Thyroid gland (tissue), 4 donors: Measurements from ENCODE around the gene GPR3.

Experiments
- POLR2A ChIP-seq, 2 donors: fragments of 450-650 bp; IDR thresholded peaks; one replicate each; pipeline ENCODE4 v1.6.1; 2017; ENCODE audit warnings: antibody characterized with exemption in 2 of 2, mild to moderate bottlenecking in 2 of 2, moderate library complexity in 1 of 2
- TF ChIP-seq, protein P1 (sequence below), 6 experiments: fragments of 200-600 bp in 3 of 6; fragments of 450-650 bp in 3 of 6; sonication (generic) in 3 of 6; IDR thresholded peaks; one replicate each; pipeline ENCODE4 v1.5.1; 2016 to 2019; ENCODE audit warnings: antibody characterized with exemption in 6 of 6, mild to moderate bottlenecking in 2 of 6, inconsistent platforms in 1 of 6, moderate library complexity in 1 of 6

GRCh38 chr1:27366411-27367159 lies 25.8 kb upstream of the GPR3 start, which contains the start of gene MAP3K6:
- TF ChIP-seq, protein P1, sequence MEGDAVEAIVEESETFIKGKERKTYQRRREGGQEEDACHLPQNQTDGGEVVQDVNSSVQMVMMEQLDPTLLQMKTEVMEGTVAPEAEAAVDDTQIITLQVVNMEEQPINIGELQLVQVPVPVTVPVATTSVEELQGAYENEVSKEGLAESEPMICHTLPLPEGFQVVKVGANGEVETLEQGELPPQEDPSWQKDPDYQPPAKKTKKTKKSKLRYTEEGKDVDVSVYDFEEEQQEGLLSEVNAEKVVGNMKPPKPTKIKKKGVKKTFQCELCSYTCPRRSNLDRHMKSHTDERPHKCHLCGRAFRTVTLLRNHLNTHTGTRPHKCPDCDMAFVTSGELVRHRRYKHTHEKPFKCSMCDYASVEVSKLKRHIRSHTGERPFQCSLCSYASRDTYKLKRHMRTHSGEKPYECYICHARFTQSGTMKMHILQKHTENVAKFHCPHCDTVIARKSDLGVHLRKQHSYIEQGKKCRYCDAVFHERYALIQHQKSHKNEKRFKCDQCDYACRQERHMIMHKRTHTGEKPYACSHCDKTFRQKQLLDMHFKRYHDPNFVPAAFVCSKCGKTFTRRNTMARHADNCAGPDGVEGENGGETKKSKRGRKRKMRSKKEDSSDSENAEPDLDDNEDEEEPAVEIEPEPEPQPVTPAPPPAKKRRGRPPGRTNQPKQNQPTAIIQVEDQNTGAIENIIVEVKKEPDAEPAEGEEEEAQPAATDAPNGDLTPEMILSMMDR (IDR thresholded peaks at IDR 0.05): peak in 3 of 6 experiments; percentile 25 to 43 (median 37)
- peak in 1 of 2 donors; percentile 79 for TF ChIP-seq POLR2A (IDR thresholded peaks at IDR 0.05)
